ENCODE data around the gene MCOLN1.
"Not testable (repeated sequence)": the region's sequence is repeated elsewhere in the genome, so short reads cannot be mapped to it uniquely, and the experiment has no call there.

Gene MCOLN1

DNA sequence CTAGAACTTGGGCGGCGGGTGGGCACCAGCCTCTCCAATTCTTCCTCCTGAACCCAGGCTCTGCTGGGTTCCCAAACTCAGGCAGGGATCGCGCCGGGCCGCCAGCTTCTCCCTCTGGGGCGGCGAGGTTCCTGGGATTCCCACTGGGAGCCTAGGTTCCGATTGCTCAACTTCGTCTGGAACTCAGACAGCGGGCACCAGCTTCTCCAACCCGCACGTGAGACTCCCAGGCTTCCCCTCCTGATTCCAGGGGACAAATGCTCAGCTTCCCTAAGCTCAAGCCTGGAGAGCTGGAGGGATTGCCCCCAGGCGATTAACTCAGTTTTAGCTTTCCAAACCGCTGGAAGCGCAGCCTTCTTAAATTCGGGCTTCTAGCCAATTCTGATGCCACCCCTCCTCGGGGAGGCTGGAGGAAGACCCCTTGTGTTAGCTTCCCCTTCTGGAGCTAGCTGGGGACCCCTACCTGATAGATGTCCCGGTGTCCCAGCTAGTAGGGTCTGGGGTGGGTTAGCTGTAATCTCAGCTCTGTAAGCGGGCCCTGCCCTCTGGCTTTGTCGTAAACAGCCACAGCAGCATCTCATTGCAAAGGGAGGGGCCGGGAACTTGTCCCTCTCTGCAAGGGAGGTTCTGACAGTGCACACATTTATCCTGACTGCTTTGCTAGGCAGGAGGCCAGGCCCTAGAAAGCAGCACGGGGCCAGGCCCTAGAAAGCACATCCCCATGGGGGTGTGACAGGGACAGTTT, 671 bp downstream of the MCOLN1 start:
- DNase-seq (ENCODE audit: extremely low read depth in 1 of 2, low read depth in 1 of 2): no peak

DNA sequence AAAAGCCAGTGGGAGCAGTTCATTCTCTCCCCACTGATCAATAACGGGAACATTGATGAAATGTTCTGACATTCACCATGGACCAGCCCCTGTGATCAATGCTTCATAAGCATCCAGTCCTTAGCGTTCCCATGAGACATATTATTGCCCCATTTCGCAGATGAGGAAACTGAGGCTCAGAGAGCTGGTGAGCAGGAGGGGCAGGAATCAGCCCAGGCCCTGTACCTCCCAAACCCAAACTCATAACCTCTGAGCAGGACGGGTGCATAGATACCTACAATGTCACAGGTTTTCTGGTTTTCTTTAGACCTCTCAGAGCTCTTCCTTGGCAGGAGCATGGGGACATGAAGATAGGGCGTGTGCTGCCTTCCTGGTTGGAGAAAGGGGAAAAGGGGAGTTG, 2.1 kb downstream of the MCOLN1 start:
- DNase-seq (ENCODE audit: extremely low read depth in 1 of 2, low read depth in 1 of 2): no peak

DNA sequence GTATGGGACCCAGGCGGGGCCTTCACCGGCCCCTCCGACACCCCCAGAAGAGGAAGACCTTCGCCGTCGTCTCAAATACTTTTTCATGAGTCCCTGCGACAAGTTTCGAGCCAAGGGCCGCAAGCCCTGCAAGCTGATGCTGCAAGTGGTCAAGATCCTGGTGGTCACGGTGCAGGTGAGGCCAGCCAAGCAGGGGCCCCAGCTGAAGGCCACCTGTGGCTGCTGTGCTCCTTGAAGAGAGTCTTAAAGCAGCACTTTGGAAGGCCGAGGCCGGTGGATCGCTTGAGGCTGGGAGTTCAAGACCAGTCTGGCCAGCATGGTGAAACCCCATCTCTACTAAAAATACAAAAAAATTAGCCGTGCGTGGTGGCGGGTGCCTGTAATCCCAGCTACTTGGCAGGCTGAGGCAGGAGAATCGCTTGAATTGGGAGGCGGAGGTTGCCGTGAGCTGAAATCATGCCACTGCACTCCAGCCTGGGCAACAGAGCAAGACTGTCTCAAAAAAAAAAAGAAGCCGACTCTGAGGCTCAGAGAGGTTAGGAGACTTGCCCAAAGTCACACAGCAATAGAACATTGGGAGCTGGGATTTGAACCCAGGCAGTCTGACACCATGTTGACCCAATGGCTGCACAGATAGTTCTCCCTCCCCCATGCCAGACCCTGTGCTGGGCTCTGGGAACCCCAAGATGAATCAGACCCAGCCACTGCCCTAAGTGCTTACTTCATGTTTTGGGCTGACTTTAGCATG, 2.7 kb downstream of the MCOLN1 start:
- DNase-seq (ENCODE audit: extremely low read depth in 1 of 2, low read depth in 1 of 2): no peak

DNA sequence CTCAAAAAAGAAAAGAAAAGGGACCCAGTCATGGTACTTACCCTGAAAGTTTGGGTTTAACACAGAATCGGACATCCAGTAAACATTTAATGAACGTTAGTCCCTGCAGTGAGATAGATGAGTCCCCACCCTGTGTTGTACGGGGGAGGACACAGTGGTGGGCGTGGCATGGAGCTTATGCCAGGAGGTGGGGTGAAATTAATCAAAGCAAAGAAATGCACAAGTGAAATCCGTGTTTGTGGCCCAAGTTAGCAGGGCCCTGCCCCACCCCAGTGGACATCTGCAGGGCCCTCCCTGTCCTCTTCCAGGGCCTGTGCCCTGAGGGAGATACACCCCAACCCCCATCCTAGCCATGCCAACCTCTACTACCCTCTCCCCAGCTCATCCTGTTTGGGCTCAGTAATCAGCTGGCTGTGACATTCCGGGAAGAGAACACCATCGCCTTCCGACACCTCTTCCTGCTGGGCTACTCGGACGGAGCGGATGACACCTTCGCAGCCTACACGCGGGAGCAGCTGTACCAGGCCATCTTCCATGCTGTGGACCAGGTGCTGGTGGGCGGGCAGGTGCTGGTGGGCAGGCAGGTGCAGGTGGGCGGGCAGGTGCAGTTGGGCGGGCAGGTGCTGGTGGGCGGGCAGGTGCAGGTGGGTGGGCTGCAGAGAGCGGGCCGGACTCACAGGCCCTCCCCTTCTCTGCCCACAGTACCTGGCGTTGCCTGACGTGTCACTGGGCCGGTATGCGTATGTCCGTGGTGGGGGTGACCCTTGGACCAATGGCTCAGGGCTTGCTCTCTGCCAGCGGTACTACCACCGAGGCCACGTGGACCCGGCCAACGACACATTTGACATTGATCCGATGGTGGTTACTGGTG, 3.9 kb downstream of the MCOLN1 start:
- no peak for DNase-seq (ENCODE audit: extremely low read depth in 1 of 2, low read depth in 1 of 2)

DNA sequence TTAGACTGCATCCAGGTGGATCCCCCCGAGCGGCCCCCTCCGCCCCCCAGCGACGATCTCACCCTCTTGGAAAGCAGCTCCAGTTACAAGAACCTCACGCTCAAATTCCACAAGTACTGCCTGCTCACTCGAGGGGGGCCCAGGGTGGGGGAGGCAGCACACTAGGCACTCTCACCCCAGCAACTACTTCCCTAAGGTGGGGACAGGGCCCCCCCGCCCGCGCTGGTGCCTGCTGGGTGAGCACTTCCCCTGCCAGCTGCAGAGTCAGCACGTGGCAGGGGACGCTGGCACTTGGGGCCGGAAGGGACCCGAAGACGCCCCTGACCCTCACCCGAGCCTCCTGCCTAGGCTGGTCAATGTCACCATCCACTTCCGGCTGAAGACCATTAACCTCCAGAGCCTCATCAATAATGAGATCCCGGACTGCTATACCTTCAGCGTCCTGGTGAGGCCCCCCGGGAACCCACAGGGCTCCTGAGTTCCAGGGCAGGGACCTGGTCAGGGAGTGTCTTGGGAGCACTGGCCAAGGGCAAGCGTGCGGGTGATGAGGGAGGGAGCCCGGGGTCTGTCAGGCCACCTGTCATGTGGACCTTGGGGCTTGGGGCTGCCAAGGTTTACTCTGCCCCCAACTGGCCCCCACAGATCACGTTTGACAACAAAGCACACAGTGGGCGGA, 5.2 kb downstream of the MCOLN1 start:
- no peak for DNase-seq (ENCODE audit: extremely low read depth in 1 of 2, low read depth in 1 of 2)

DNA sequence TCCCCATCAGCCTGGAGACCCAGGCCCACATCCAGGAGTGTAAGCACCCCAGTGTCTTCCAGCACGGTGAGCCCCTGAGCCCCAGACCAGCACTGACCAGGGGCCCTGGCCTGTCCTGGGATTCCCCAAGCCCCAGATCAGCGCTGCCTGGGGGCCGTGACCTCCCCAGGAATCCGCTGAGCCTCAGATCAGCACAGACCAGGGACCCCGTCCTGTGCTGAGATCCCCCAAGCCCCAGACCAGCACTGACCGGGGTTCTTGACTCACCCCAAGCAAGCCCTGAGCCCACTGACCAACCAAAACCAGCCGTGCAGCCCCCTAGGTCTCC, 5.7 kb downstream of the MCOLN1 start:
- DNase-seq (ENCODE audit: extremely low read depth in 1 of 2, low read depth in 1 of 2): no peak

DNA sequence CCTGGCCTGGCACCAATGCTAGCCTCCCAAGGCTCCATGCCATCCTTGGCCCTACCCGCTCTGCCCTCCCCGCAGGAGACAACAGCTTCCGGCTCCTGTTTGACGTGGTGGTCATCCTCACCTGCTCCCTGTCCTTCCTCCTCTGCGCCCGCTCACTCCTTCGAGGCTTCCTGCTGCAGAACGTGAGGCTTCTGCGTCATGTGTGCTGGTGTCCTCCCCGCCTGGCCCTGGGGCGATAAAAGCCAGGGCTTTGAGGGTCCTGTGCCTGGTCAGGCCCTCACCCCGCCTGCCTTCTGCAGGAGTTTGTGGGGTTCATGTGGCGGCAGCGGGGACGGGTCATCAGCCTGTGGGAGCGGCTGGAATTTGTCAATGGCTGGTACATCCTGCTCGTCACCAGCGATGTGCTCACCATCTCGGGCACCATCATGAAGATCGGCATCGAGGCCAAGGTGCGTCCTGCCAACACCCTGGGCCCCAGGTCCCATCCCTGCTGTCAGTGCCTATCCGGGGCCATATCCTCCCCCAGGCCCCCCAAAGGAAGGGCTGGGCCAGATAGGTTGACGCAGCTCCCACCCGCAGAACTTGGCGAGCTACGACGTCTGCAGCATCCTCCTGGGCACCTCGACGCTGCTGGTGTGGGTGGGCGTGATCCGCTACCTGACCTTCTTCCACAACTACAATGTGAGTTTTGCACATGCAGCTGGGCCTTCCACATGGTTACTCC, 6.3 kb downstream of the MCOLN1 start:
- no peak for DNase-seq (ENCODE audit: extremely low read depth in 1 of 2, low read depth in 1 of 2)

DNA sequence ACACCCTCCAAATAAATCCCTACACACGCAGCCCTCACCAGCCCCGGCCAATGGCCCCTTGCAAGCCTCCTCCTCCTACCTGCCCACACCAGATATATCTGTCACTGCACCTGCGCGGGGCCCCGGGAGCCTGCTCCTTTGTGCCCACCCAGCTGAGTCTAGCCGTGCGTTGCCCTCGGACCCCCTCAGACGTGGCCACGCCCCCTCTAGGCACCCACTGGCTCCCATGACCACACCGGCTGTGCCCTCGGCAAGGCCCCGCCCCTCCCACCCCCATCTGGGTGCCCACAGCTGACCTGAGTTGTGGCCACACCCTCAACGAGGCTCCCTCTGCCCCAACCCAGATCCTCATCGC, 6.8 kb downstream of the MCOLN1 start:
- no peak for DNase-seq (ENCODE audit: extremely low read depth in 1 of 2, low read depth in 1 of 2)

DNA sequence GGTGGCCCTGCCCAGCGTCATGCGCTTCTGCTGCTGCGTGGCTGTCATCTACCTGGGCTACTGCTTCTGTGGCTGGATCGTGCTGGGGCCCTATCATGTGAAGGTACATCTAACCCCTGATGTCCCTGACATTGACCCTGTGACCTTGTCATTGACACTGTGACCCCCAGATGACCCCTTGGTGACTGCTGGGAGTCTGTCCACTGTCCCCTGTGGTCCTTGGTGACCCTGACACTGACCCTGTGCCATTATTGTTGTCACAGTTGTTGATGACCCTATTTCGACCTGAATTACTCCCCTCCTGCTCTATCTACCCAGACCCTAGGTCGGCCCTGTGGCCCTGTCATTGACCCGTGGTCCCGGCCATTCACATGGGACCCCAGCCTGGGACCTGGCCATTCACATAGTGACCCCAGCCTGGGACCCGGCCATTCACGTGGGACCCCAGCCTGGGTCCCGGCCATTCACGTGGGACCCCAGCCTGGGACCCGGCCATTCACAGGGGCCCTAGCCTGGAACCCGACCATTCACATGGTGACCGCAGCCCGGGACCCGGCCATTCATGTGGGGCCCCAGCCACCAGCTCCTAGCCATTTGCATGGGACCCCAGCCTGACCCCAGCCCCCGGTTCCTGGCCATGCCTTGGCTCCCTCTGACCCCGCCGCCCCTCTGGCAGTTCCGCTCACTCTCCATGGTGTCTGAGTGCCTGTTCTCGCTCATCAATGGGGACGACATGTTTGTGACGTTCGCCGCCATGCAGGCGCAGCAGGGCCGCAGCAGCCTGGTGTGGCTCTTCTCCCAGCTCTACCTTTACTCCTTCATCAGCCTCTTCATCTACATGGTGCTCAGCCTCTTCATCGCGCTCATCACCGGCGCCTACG, 7.4 kb downstream of the MCOLN1 start:
- no peak for DNase-seq (ENCODE audit: extremely low read depth in 1 of 2, low read depth in 1 of 2)

DNA sequence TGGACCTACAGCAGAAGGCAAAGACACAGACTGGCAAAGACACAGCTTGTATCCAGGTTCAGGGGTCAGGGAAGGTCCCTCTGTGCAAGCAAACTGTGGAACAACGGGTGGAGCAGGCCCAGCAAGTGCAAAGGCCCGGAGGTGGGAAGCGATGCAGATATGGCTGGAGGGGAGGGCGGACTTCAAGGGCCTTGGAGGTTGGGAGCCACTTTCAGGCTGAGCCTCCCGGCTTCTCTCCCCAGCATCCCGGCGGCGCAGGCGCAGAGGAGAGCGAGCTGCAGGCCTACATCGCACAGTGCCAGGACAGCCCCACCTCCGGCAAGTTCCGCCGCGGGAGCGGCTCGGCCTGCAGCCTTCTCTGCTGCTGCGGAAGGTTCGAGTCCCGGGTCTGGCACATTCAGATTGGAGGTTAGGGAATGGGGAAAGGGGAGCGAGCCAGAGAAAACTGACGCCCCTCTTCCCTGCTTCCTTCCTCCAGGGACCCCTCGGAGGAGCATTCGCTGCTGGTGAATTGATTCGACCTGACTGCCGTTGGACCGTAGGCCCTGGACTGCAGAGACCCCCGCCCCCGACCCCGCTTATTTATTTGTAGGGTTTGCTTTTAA, 11.0 kb downstream of the MCOLN1 start:
- DNase-seq (ENCODE audit: extremely low read depth in 1 of 2, low read depth in 1 of 2): no peak

DNA sequence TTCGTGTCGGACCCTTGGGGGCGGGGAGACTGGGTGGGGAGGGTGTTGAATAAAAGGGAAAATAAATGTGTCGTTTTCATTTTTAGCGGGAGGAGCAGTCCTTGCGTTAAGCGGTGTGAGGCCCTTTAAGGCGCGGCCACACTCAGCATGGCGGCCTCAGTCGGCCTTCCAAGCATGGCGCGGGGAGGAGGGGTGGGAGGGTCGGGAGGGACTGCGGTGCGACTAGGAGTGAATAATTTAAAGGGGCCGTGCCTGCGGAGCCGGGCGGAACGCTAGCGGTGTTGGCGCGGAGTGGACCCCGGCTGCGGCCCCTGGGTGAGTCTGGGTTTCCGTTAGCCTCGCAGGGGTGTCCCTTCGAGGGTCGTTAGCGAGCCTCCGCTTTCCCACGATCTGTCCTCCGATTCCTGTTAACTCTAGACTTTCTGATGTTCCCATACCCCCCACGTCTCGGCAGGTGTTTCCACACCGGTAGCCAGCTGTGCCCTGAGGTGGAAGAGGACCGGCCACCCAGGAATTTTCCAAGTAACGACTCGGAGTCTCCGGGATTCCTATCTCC, 11.6 kb downstream of the MCOLN1 start:
- peak; percentile 60 to 75 for DNase-seq (ENCODE audit: extremely low read depth in 1 of 2, low read depth in 1 of 2)

DNA sequence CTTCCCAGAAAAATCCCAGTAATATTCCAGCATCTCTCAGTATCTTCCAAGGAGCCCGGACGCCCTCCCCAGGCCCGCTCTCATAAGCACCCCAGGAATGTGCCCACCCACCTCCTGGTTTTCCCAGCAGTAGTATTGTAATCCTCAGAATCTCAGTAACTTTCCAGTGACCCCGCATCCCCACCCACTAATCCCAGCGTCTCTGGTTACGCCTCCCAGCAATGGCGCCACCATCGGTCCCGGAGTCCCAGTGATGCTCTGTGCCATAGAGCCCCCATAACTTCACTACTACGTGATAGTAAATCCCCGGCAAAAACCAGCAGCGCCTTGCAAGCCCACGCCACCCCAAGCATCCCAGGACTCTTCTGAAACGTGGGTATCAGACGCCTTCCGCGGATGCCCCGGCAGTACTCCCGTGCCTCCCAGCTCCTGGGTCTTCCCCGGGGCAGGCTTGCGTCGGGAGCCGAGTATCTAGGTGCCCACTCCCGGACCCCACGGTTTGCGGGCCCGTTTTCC, 12.2 kb downstream of the MCOLN1 start:
- peak in 1 of 2 donors; percentile 29 for DNase-seq (ENCODE audit: extremely low read depth in 1 of 2, low read depth in 1 of 2)

DNA sequence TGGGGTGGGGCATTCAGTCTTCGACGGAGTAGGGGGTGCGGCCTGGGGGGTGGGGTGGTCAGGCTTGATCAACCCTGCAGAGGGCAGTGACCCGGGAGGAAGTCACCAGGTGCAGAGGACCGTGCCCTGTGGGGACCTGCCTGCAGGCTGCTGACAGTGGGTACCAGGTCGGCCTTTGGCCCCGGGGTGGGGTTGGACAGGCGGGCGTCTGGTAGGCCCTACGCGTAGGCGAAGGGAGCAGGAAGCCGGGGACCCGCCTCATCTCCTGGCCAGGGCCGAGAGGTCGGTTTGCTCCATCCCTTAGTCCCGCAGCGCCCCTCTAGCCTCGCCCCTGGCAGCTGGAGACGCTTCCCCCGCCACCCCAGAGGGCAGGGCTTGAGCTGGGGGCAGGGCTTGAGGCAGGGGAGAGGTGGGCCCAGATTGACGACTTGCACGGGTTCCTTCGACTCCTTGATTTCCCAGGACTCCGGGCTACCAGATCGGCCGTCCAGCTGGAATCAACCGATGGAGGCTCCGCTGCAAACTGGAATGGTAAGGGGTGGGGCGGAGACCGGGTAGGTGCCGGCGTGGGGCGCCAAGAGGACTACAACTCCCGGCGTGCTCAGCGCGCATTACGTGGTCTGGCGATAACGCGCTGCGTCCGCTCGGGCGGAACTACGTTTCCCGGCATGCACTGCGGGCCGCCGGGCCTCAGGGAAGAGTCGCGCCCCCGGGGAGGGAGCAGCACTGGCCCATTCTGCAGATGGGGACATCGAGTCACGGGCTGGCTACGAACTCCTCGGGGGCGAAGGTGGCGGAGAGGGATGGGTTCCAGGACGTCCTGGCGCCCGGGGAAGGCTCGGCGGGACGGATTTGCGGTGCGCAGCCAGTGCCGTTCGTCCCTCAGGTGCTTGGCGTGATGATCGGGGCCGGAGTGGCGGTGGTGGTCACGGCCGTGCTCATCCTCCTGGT, 12.9 kb downstream of the MCOLN1 start, which contains the start of gene PNPLA6:
PNPLA6 (plus strand) TSS at position 671 of the 951 bp plus-strand sequence; CDS start at position 743, 72 bp downstream.
- peak; percentile 86 to 91 for DNase-seq (ENCODE audit: extremely low read depth in 1 of 2, low read depth in 1 of 2)

DNA sequence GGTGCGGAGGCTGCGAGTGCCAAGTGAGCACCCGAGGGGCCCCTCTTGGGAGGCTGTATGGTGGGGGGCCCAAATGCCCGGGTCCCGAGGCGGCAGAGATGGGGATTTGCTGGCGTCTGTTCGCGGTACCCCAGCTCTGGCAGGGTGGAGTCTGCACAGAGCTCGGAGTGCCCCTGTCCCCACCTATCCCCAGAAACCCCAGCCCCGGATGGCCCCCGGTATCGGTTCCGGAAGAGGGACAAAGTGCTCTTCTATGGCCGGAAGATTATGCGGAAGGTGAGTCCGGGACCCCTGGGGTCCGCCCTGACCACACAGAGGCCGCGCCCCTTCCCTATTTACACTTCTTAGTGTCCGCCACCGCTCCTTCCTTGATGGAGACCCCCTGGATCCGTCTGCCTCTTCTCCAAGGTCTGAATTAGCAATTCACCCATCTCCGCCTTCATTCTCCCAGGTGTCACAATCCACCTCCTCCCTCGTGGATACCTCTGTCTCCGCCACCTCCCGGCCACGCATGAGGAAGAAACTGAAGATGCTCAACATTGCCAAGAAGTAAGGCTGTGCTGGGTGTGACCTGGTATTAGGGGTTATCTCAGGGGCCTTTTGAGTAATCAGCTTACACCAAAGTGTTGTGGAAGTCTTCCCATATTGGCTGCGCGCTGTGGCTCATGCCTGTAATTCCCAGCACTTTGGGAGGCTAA, 13.7 kb downstream of the MCOLN1 start:
- no peak for DNase-seq (ENCODE audit: extremely low read depth in 1 of 2, low read depth in 1 of 2)

DNA sequence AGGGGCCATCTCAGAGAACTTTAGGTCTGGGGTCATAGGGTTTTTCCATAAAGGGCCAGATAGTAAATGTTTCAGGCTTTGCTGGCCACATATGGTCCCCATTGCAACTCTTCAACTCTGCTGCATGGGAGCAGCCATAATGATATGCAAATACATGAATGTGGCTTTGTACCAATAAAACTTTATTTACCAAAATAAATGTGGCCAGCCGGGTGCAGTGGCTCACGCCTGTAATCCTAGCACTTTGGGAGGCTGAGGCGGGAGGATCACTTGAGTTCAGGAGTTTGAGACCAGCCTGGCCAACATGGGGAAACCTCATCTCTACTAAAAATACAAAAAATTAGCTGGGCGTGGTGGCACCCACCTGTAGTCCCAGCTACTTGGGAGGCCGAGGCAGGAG, 16.6 kb downstream of the MCOLN1 start:
- not testable (repeated sequence) for DNase-seq (ENCODE audit: extremely low read depth in 1 of 2, low read depth in 1 of 2)

DNA sequence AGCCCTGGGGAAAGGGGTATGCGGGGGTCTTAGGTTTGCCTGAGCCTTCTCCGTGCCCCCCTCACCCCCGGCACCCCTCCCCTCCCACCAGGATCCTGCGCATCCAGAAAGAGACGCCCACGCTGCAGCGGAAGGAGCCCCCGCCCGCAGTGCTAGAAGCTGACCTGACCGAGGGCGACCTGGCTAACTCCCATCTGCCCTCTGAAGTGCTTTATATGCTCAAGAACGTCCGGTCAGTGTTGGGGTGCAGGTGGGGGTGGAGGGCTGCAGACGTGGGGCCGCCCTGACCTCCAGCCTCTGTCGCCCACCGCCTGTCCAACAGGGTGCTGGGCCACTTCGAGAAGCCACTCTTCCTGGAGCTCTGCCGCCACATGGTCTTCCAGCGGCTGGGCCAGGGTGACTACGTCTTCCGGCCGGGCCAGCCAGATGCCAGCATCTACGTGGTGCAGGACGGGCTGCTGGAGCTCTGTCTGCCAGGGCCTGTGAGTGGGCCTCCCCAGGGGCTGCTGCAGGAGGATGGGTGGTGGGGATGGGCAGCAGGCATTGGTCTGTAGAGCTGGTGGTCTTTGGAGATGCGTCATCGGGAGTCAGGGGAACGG, 17.5 kb downstream of the MCOLN1 start:
- no peak for DNase-seq (ENCODE audit: extremely low read depth in 1 of 2, low read depth in 1 of 2)

All from stimulated activated CD8-positive, alpha-beta memory T cell treated with anti-CD3 and anti-CD28 coated beads, Interleukin-7, amount 100 ng/mL, for 48 hours (primary cell).